ENCODE measurements around the gene PPP6R2. TPM values are rescaled to one million over a fixed set of nuclear protein-coding genes. Genes with fewer than 3 reads are reported as not detected.
"Not testable (repeated sequence)": the region's sequence is repeated elsewhere in the genome, so short reads cannot be mapped to it uniquely, and the experiment has no call there.

PPP6R2 gene
- total RNA-seq, 2 experiments from 2014 or later, result 56.5 to 58.9 TPM

GRCh38 chr22:50316114-50317065 lies 26.7 kb upstream of the PPP6R2 start:
- Mint-ChIP-seq H3K9me3 (no peaks in the 10 kb centered on the region), H3K27ac (no peak overlapping the region), H3K4me3 (no peak overlapping the region), H3K36me3 (ENCODE audit: low read depth) (no peaks in the 10 kb centered on the region), H3K4me1 (peaks cover 20% of the 10 kb centered on the region), H3K27me3 (no peaks in the 10 kb centered on the region)
- DNase-seq, result no peak
- POLR2A ChIA-PET, result interaction anchor here (1.6 kb wide), 1 partner anchor 14 kb away, joined by 9 read pairs; no protein-coding TSS in a partner anchor
- CTCF ChIA-PET, result no interaction called here

GRCh38 chr22:50317178-50317577 lies 25.9 kb upstream of the PPP6R2 start:
- Mint-ChIP-seq H3K27ac (no peak overlapping the region), H3K4me1 (peaks cover 20% of the 10 kb centered on the region), H3K36me3 (ENCODE audit: low read depth) (no peaks in the 10 kb centered on the region), H3K9me3 (no peaks in the 10 kb centered on the region), H3K4me3 (no peak overlapping the region), H3K27me3 (no peaks in the 10 kb centered on the region)
- ChIA-PET CTCF (no interaction called here), POLR2A (no interaction called here)
- DNase-seq, result no peak

- Mint-ChIP-seq H3K27ac (no peak overlapping the region), H3K9me3 (no peaks in the 10 kb centered on the region), H3K4me3 (no peak overlapping the region), H3K36me3 (ENCODE audit: low read depth) (no peaks in the 10 kb centered on the region), H3K27me3 (no peaks in the 10 kb centered on the region), H3K4me1 (peaks cover 20% of the 10 kb centered on the region)
- DNase-seq, result no peak
- POLR2A ChIA-PET, result no interaction called here
- CTCF ChIA-PET, result interaction anchor here (1.1 kb wide), 1 partner anchor 24 kb away, joined by 3 read pairs; no protein-coding TSS in a partner anchor
These were observed 25.5 kb upstream of the PPP6R2 start for GRCh38 chr22:50317674-50318073.

- ChIA-PET POLR2A (no interaction called here), CTCF (interaction anchor here (0.6 to 1.1 kb wide), 2 partner anchors 14 to 24 kb away, joined by 3 read pairs; no protein-coding TSS in a partner anchor)
- H3K9me3 Mint-ChIP-seq, result no peaks in the 10 kb centered on the region
- H3K27me3 Mint-ChIP-seq, result no peaks in the 10 kb centered on the region
- peaks cover 20% of the 10 kb centered on the region for H3K4me1 Mint-ChIP-seq
- no peak for DNase-seq
- H3K4me3 Mint-ChIP-seq, result no peak overlapping the region
- H3K27ac Mint-ChIP-seq, result no peak overlapping the region
- no peaks in the 10 kb centered on the region for H3K36me3 Mint-ChIP-seq (ENCODE audit: low read depth)
These were observed 24.8 kb upstream of the PPP6R2 start for GRCh38 chr22:50318356-50318697.

GRCh38 chr22:50318698-50319411 lies 24.3 kb upstream of the PPP6R2 start:
- no peak overlapping the region for H3K4me3 Mint-ChIP-seq
- DNase-seq, result no peak
- peaks cover 17% of the 10 kb centered on the region for H3K4me1 Mint-ChIP-seq
- ChIA-PET CTCF (interaction anchor here (0.6 to 1.1 kb wide), 2 partner anchors 13 to 23 kb away, joined by 3 read pairs; no protein-coding TSS in a partner anchor), POLR2A (no interaction called here)
- no peak overlapping the region for H3K27ac Mint-ChIP-seq
- no peaks in the 10 kb centered on the region for H3K9me3 Mint-ChIP-seq
- no peaks in the 10 kb centered on the region for H3K27me3 Mint-ChIP-seq
- H3K36me3 Mint-ChIP-seq (ENCODE audit: low read depth), result no peaks in the 10 kb centered on the region

GRCh38 chr22:50319503-50319951 lies 23.6 kb upstream of the PPP6R2 start:
- ChIA-PET POLR2A (no interaction called here), CTCF (interaction anchor here (2.5 kb wide), 1 partner anchor 22 kb away, joined by 8 read pairs; no protein-coding TSS in a partner anchor)
- Mint-ChIP-seq H3K27me3 (no peaks in the 10 kb centered on the region), H3K4me3 (no peak overlapping the region), H3K27ac (no peak overlapping the region), H3K36me3 (ENCODE audit: low read depth) (no peaks in the 10 kb centered on the region), H3K4me1 (peaks cover 10% of the 10 kb centered on the region), H3K9me3 (no peaks in the 10 kb centered on the region)
- DNase-seq, result no peak

GRCh38 chr22:50320116-50320515 lies 23.0 kb upstream of the PPP6R2 start:
- Mint-ChIP-seq H3K9me3 (no peaks in the 10 kb centered on the region), H3K4me3 (no peak overlapping the region), H3K27ac (no peak overlapping the region), H3K4me1 (peaks cover 5% of the 10 kb centered on the region), H3K27me3 (peaks cover 6% of the 10 kb centered on the region), H3K36me3 (ENCODE audit: low read depth) (no peaks in the 10 kb centered on the region)
- POLR2A ChIA-PET, result no interaction called here
- CTCF ChIA-PET, result interaction anchor here (2.5 kb wide), 1 partner anchor 21 kb away, joined by 8 read pairs; no protein-coding TSS in a partner anchor
- DNase-seq, result no peak

- DNase-seq, result no peak
- ChIA-PET CTCF (interaction anchor here (1.5 to 2.5 kb wide), 2 partner anchors 21 to 44 kb away, joined by 8 to 10 read pairs; no protein-coding TSS in a partner anchor), POLR2A (no interaction called here)
- Mint-ChIP-seq H3K27ac (no peak overlapping the region), H3K27me3 (peaks cover 11% of the 10 kb centered on the region), H3K9me3 (no peaks in the 10 kb centered on the region), H3K36me3 (ENCODE audit: low read depth) (no peaks in the 10 kb centered on the region), H3K4me3 (no peak overlapping the region), H3K4me1 (peaks cover 3% of the 10 kb centered on the region)
These were observed 22.3 kb upstream of the PPP6R2 start for GRCh38 chr22:50320671-50321325.

GRCh38 chr22:50322382-50323104 lies 20.6 kb upstream of the PPP6R2 start:
- H3K4me1 Mint-ChIP-seq, result peaks cover 12% of the 10 kb centered on the region
- H3K27ac Mint-ChIP-seq; H3K4me3 Mint-ChIP-seq; H3K9me3 Mint-ChIP-seq; DNase-seq; H3K36me3 Mint-ChIP-seq (ENCODE audit: low read depth): not testable (repeated sequence)
- CTCF ChIA-PET, result interaction anchor here (0.9 to 1.5 kb wide), 3 partner anchors 46 to 80 kb away, joined by 3 to 10 read pairs (median 4); no protein-coding TSS in a partner anchor
- H3K27me3 Mint-ChIP-seq, result peaks cover 15% of the 10 kb centered on the region
- POLR2A ChIA-PET, result interaction anchor here (0.6 kb wide), 1 partner anchor 53 kb away, joined by 3 read pairs; no protein-coding TSS in a partner anchor

GRCh38 chr22:50323900-50324299 lies 19.2 kb upstream of the PPP6R2 start:
- CTCF ChIA-PET, result interaction anchor here (0.6 to 2.1 kb wide), 4 partner anchors 18 to 101 kb away, joined by 3 to 7 read pairs (median 4); no protein-coding TSS in a partner anchor
- POLR2A ChIA-PET, result interaction anchor here (0.8 to 2.3 kb wide), 2 partner anchors 10 to 17 kb away, joined by 4 to 9 read pairs; partner anchors contain the start of gene PLXNB2
- peaks cover 16% of the 10 kb centered on the region for H3K4me1 Mint-ChIP-seq
- H3K4me3 Mint-ChIP-seq, result no peak overlapping the region
- H3K27me3 Mint-ChIP-seq, result peaks cover 15% of the 10 kb centered on the region
- no peaks in the 10 kb centered on the region for H3K36me3 Mint-ChIP-seq (ENCODE audit: low read depth)
- H3K9me3 Mint-ChIP-seq, result no peaks in the 10 kb centered on the region
- H3K27ac Mint-ChIP-seq, result no peak overlapping the region
- no peak for DNase-seq

GRCh38 chr22:50325444-50326224 lies 17.5 kb upstream of the PPP6R2 start:
- H3K9me3 Mint-ChIP-seq, result no peaks in the 10 kb centered on the region
- H3K36me3 Mint-ChIP-seq (ENCODE audit: low read depth), result no peaks in the 10 kb centered on the region
- H3K27ac Mint-ChIP-seq, result no peak overlapping the region
- POLR2A ChIA-PET, result interaction anchor here (1.4 to 3.0 kb wide), 5 partner anchors 11 to 49 kb away, joined by 3 to 11 read pairs (median 9); no protein-coding TSS in a partner anchor
- peaks cover 15% of the 10 kb centered on the region for H3K27me3 Mint-ChIP-seq
- peaks cover 20% of the 10 kb centered on the region for H3K4me1 Mint-ChIP-seq
- no peak for DNase-seq
- H3K4me3 Mint-ChIP-seq, result peak overlapping the region; percentile 73
- CTCF ChIA-PET, result interaction anchor here (0.7 to 1.4 kb wide), 8 partner anchors 10 to 514 kb away, joined by 3 to 8 read pairs (median 4); partner anchors contain the start of gene HDAC10

Data from activated CD4-positive, alpha-beta memory T cell treated with anti-CD3 and anti-CD28 coated beads, Interleukin-2, amount 10 ng/mL, durations not matched to agents 7 days and 5 days (primary cell).